Measurements from ENCODE around the gene PIGP. TPM values are rescaled to one million over a fixed set of nuclear protein-coding genes. Genes with fewer than 3 reads are reported as not detected.
A peak's percentile ranks its signal among the peaks of the same experiment; 100 is the strongest.

Gene PIGP
- total and polyA plus RNA-seq, 2 of the 13 experiments (the other 11 are each of a cell fraction or from before 2014, with no cell fraction given) = 14.8 to 33.4 TPM

GRCh38 chr21:37072988-37073416 is at the start of gene PIGP, which contains the start of gene TTC3 (continued):
- no peak for TF ChIP-seq KDM5A (IDR thresholded peaks at IDR 0.05; ENCODE audit: borderline replicate concordance, low read length)
- no peak for TF ChIP-seq NFATC3 (CRISPR knock-in tag; IDR thresholded peaks at IDR 0.05)
- peak; percentile 90 for TF ChIP-seq SKI (IDR thresholded peaks at IDR 0.05; ENCODE audit: partially characterized antibody)
- TF ChIP-seq ZNF34 (CRISPR knock-in tag; IDR thresholded peaks at IDR 0.05; ENCODE audit: borderline replicate concordance) = peak; percentile 13; the same call in 1 of the 2 replicates
- TF ChIP-seq NRL (CRISPR knock-in tag; IDR thresholded peaks at IDR 0.05; ENCODE audit: borderline replicate concordance) = 0 out of 2 replicates have a peak, but pooled peaks have one; percentile 9
- TF ChIP-seq ZNF362 (CRISPR knock-in tag; IDR thresholded peaks at IDR 0.05; ENCODE audit: borderline replicate concordance) = no peak
- TF ChIP-seq ZNF550 (CRISPR knock-in tag; IDR thresholded peaks at IDR 0.05; ENCODE audit: borderline replicate concordance) = no peak
- TF ChIP-seq ZNF777 (CRISPR knock-in tag; IDR thresholded peaks at IDR 0.05) = peak; percentile 67
- no peak for TF ChIP-seq ZNF232 (CRISPR knock-in tag; IDR thresholded peaks at IDR 0.05; ENCODE audit: borderline replicate concordance)
- peak; percentile 47; the same call in 1 of the 2 replicates for TF ChIP-seq ZSCAN9 (CRISPR knock-in tag; IDR thresholded peaks at IDR 0.05; ENCODE audit: borderline replicate concordance)
- TF ChIP-seq PAXIP1 (CRISPR knock-in tag; conservative IDR thresholded peaks at IDR 0.05) = peak; percentile 48
- no peak for TF ChIP-seq HNRNPUL1 (IDR thresholded peaks at IDR 0.05; ENCODE audit: low read depth, low read length)
- TF ChIP-seq ATF7-NPFF (CRISPR knock-in tag; IDR thresholded peaks at IDR 0.05; ENCODE audit: low read depth) = no peak; the same call in 1 of the 2 replicates
- TF ChIP-seq MYPOP (CRISPR knock-in tag; IDR thresholded peaks at IDR 0.05) = peak; percentile 71; the same call in 1 of the 2 replicates
- TF ChIP-seq FOXC1 (CRISPR knock-in tag; IDR thresholded peaks at IDR 0.05; ENCODE audit: borderline replicate concordance) = no peak
- TF ChIP-seq POLR2A (IDR thresholded peaks at IDR 0.05; ENCODE audit: insufficient read depth in 1 of 2, low read depth in 2 of 2, low read length in 2 of 2) = peak; percentile 77 to 79
